GM12801 (cell line): ENCODE measurements around the gene SYVN1.

Source experiments
- CTCF ChIP-seq: IDR thresholded peaks from one replicate; pipeline ENCODE4 v1.5.1; 2011; ENCODE audit warnings: control low read depth; ENCODE audit not compliant: insufficient read length; ENCODE audit errors: extremely low read depth

The SYVN1 gene

GRCh38 chr11:65132988-65133700 is 1.2 kb downstream of the SYVN1 start:
- no peak for TF ChIP-seq CTCF

- no peak for TF ChIP-seq CTCF
Observed at GRCh38 chr11:65132238-65132987, 1.9 kb downstream of the SYVN1 start.

GRCh38 chr11:65131895-65132237 is 2.5 kb downstream of the SYVN1 start:
- TF ChIP-seq CTCF: no peak

- TF ChIP-seq CTCF: no peak
Observed at GRCh38 chr11:65131417-65131776, 2.9 kb downstream of the SYVN1 start.

DNA sequence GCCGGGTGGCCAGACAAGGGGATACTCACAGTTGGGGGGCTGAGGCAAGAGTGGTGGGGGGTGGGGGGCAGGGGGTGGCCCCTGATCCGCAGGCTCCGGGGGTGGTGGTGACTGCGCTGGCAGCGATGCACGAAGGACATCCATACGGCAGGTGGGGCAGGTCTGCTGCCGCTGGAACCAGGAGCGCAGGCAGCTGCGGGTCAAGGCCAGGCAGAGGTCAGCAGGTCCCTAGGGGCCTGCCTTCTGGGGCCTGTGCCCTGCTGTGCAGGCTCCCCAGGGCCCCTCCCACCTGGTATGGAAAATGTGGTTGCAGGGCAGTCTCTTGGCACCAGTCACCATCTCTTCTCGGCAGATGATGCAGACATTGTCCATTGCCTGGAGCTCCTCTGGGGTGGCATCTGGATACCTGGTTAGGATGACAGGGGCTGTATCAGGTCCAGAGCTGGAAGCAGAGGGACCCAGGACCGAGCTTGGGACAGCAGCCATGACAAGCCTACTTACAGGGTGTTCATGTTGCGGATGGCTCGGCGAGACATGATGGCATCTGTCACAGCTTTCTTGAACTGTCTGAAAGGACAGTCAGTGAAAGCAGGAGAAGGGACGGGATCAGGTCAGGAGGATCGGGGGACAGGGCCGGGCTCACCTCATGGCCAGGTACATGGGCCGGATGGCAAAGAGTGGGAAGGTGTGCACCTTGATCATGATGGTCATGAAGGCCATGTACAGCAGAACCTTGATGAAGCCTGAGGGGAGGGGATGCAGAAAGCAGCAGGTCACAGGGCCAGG is 3.5 kb downstream of the SYVN1 start:
- TF ChIP-seq CTCF: no peak

DNA sequence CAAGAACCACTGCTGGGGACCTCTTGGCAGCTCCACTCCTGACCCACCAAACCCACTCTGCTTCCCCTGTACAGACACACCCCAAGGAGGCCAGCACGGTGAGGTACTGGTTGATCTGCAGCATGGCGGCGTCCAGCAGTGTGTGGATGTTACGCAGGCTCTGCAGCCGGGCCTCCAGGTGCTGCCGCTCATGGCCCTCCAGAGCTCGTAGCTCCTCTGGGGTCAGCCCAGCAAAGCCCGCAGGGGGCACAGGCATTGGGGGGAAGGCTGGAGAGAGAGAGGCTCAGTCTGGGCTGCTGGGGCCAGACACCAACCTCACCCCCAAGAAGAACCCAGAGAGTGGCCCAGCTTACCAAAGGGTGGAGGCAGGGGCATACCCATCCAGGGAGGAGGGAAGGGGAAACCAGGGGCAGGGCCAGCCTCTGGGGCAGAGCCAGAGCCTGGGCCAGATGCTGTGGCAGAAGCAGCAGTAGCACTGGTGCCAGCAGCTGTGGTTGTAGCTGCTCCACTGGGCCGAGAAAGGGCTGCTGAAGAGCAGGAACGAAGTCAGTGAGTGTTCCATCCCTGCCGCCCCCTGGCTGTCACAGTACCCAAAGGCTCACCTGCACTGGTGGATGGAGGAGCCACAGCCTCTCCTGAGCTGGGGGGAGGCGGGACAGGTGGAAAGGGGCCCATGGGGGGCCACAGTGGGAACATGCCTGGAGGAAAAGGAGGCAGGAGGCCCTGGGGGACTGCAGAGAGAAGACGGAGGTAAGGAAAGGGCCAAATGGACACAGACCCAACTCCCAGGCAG is 4.5 kb downstream of the SYVN1 start:
- TF ChIP-seq CTCF: no peak
